GM06990 (cell line): ENCODE data around the gene SHISA4.

Experiments
- DNase-seq: peaks from one replicate; pipeline ENCODE4 v3.0.0-alpha.2; 2011; ENCODE audit not compliant: insufficient read length; ENCODE audit errors: extremely low read depth
- H3K27me3 ChIP-seq: replicated peaks from 2 replicates; pipeline ENCODE4 v1.6.0; 2011; ENCODE audit warnings: low read length; ENCODE audit not compliant: control insufficient read depth, insufficient read depth
- H3K36me3 ChIP-seq: 2 replicates; pipeline ENCODE4 v1.5.1; 2011; ENCODE audit warnings: low read length; ENCODE audit not compliant: control insufficient read depth, insufficient read depth
- H3K4me3 ChIP-seq: replicated peaks from 2 replicates; pipeline ENCODE4 v1.5.1; 2011; ENCODE audit warnings: low read depth, mild to moderate bottlenecking, control low read depth, low read length
- CTCF ChIP-seq: IDR thresholded peaks from 2 replicates; pipeline ENCODE4 v1.5.1; 2011; ENCODE audit warnings: low read length, control low read depth, mild to moderate bottlenecking, inconsistent platforms; ENCODE audit not compliant: insufficient read depth, poor library complexity, severe bottlenecking

The SHISA4 gene

GRCh38 chr1:201892211-201892610, 3.5 kb downstream of the SHISA4 start:
- no peak for DNase-seq
- no peak for TF ChIP-seq CTCF
- no peaks in the 10 kb centered on the region for H3K36me3 ChIP-seq
- H3K27me3 ChIP-seq = peaks cover 5% of the 10 kb centered on the region
- no peak overlapping the region for H3K4me3 ChIP-seq

DNA sequence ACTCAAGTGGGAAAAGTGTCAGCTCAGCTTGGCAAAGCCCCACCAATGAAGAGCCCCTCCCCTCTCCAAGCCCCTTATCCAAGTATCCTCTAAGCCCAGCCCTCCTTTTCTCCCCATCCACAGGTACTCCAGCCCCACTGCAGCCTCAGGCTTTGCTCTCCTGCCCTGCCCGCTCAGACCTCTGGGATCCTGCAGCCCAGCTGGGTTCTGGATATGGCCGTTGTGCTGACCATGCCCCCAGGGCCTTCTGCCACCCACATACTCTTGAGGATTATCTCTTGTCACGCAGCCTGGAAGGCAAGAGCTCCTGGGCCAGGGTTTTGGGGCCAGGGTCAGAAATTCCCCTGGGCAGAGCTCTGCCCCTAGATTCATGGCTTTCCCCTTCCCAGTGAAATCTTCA, 4.7 kb downstream of the SHISA4 start:
- Histone ChIP-seq H3K4me3 (no peak overlapping the region), H3K27me3 (peaks cover 2% of the 10 kb centered on the region), H3K36me3 (no peaks in the 10 kb centered on the region)
- no peak for TF ChIP-seq CTCF
- DNase-seq = no peak

- no peaks in the 10 kb centered on the region for H3K36me3 ChIP-seq
- H3K4me3 ChIP-seq = no peak overlapping the region
- no peak for TF ChIP-seq CTCF
- no peak for DNase-seq
- peaks cover 2% of the 10 kb centered on the region; the same call in 1 of the 2 replicates for H3K27me3 ChIP-seq
Measured at GRCh38 chr1:201894343-201895119, 5.8 kb downstream of the SHISA4 start.

DNA sequence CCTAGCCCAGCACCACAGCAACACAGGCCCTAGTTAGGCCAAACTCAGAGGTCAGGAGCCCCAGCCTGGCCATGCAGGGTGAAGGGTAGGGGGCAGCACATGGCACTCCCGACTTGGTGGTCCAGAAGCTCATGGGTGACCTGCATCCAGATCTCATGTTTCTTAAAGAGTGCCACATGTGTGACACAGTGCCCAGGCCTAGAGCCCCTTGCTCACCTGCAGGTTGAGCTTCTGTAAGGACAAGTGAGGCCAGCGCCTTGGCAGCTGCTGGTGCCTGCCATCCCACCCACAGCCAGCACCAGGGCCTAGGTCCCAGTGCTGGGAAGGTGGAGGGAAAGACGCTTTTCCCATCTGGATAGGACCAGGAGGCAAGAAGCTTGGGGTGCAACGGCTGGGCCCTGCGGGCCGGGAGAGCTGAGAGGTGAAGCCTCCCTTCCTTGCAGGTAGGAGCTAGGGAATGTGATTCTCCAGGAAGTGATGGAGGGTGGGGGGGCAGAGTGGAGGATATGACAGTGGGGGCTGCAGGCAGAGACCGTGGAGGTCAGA, 6.5 kb downstream of the SHISA4 start:
- no peaks in the 10 kb centered on the region for H3K36me3 ChIP-seq
- TF ChIP-seq CTCF = no peak
- peaks cover 1% of the 10 kb centered on the region; the same call in 1 of the 2 replicates for H3K27me3 ChIP-seq
- no peak for DNase-seq
- H3K4me3 ChIP-seq = no peak overlapping the region

GRCh38 chr1:201895913-201896807, 7.5 kb downstream of the SHISA4 start:
- H3K27me3 ChIP-seq = no peaks in the 10 kb centered on the region; the same call in 1 of the 2 replicates
- TF ChIP-seq CTCF = peak; percentile 95
- no peak overlapping the region for H3K4me3 ChIP-seq
- peak; percentile 77 for DNase-seq
- H3K36me3 ChIP-seq = no peaks in the 10 kb centered on the region
